ENCODE results near the gene KRT26. TPM values are rescaled to one million over a fixed set of nuclear protein-coding genes. Genes with fewer than 3 reads are reported as not detected.
"Not testable (repeated sequence)": the region's sequence is repeated elsewhere in the genome, so short reads cannot be mapped to it uniquely, and the experiment has no call there.

Gene KRT26
- total RNA-seq, 4 donors from 2014 or later, result not detected

- in situ Hi-C loops (cut with MboI; ENCODE audit: low sequenced_read_pairs in 4 of 4), result no loop called here
- no peak for ATAC-seq
Measured at GRCh38 chr17:40750391-40750790, 21.6 kb downstream of the KRT26 start.

GRCh38 chr17:40748666-40749065 lies 23.3 kb downstream of the KRT26 start:
- ATAC-seq; H3K27ac ChIP-seq; DNase-seq; H3K4me3 ChIP-seq; H3K4me1 ChIP-seq; H3K36me3 ChIP-seq; intact Hi-C loops (cut with DNase I; ENCODE audit: low total_unique reads); H3K27me3 ChIP-seq; in situ Hi-C loops (cut with MboI; ENCODE audit: low sequenced_read_pairs in 4 of 4); H3K9me3 ChIP-seq: not testable (repeated sequence)

More at GRCh38 chr17:40750391-40750790, 21.6 kb downstream of the KRT26 start:
- no peak overlapping the region for H3K4me3 ChIP-seq
- H3K27ac ChIP-seq, result no peak overlapping the region
- DNase-seq, result no peak
- TF ChIP-seq POLR2A (IDR thresholded peaks at IDR 0.05) (no peak), CTCF (IDR thresholded peaks at IDR 0.05 in 4 of 5, conservative IDR thresholded peaks at IDR 0.05 in 1 of 5) (no peak)
- H3K27me3 ChIP-seq, result peaks cover 0 to 9% (median 3%) of the 10 kb centered on the region in 3 donors
- H3K4me1 ChIP-seq, result no peaks in the 10 kb centered on the region
- intact Hi-C loops (cut with DNase I; ENCODE audit: low total_unique reads), result no loop called here
- no peaks in the 10 kb centered on the region for H3K9me3 ChIP-seq
- no peaks in the 10 kb centered on the region for H3K36me3 ChIP-seq

- intact Hi-C loops (cut with DNase I; ENCODE audit: low total_unique reads) (no loop called here), in situ Hi-C loops (cut with MboI; ENCODE audit: low sequenced_read_pairs in 4 of 4) (no loop called here)
- no peaks in the 10 kb centered on the region for H3K36me3 ChIP-seq
- TF ChIP-seq CTCF (IDR thresholded peaks at IDR 0.05 in 4 of 5, conservative IDR thresholded peaks at IDR 0.05 in 1 of 5) (no peak), POLR2A (IDR thresholded peaks at IDR 0.05) (no peak)
- peaks cover 0 to 6% (median 0%) of the 10 kb centered on the region in 3 donors for H3K9me3 ChIP-seq
- no peaks in the 10 kb centered on the region for H3K4me1 ChIP-seq
- DNase-seq (no peak), ATAC-seq (no peak)
- no peak overlapping the region for H3K4me3 ChIP-seq
- peaks cover 0 to 9% (median 9%) of the 10 kb centered on the region in 3 donors for H3K27me3 ChIP-seq
- no peak overlapping the region for H3K27ac ChIP-seq
Measured at GRCh38 chr17:40738553-40738952, 33.4 kb downstream of the KRT26 start.

GRCh38 chr17:40735016-40735415 lies 37.0 kb downstream of the KRT26 start:
- Histone ChIP-seq H3K4me3 (no peak overlapping the region), H3K4me1 (no peaks in the 10 kb centered on the region), H3K27me3 (peaks cover 3 to 5% (median 5%) of the 10 kb centered on the region in 3 donors), H3K36me3 (no peaks in the 10 kb centered on the region), H3K9me3 (no peaks in the 10 kb centered on the region), H3K27ac (no peak overlapping the region)
- TF ChIP-seq POLR2A (IDR thresholded peaks at IDR 0.05) (no peak), CTCF (IDR thresholded peaks at IDR 0.05 in 4 of 5, conservative IDR thresholded peaks at IDR 0.05 in 1 of 5) (no peak)
- in situ Hi-C loops (cut with MboI; ENCODE audit: low sequenced_read_pairs in 4 of 4), result no loop called here
- no peak for ATAC-seq
- intact Hi-C loops (cut with DNase I; ENCODE audit: low total_unique reads), result no loop called here
- no peak for DNase-seq

GRCh38 chr17:40734018-40734417 lies 38.0 kb downstream of the KRT26 start:
- in situ Hi-C loops (cut with MboI; ENCODE audit: low sequenced_read_pairs in 4 of 4) (no loop called here), intact Hi-C loops (cut with DNase I; ENCODE audit: low total_unique reads) (no loop called here)
- H3K9me3 ChIP-seq, result no peaks in the 10 kb centered on the region
- no peak overlapping the region for H3K4me3 ChIP-seq
- TF ChIP-seq POLR2A (IDR thresholded peaks at IDR 0.05) (no peak), CTCF (IDR thresholded peaks at IDR 0.05 in 4 of 5, conservative IDR thresholded peaks at IDR 0.05 in 1 of 5) (no peak)
- no peaks in the 10 kb centered on the region for H3K4me1 ChIP-seq
- peaks cover 3 to 5% (median 5%) of the 10 kb centered on the region in 3 donors for H3K27me3 ChIP-seq
- DNase-seq, result no peak
- H3K36me3 ChIP-seq, result no peaks in the 10 kb centered on the region
- no peak overlapping the region for H3K27ac ChIP-seq
- no peak for ATAC-seq
